LHCN-M2 (cell line): ENCODE data around the gene CCDC137. TPM values are rescaled to one million over a fixed set of nuclear protein-coding genes. Genes with fewer than 3 reads are reported as not detected.

Source experiments
- DNase-seq: peaks from one replicate; pipeline ENCODE4 v3.0.0-alpha.2; 2012; ENCODE audit warnings: low read depth
- total RNA-seq: library from RNA; depleted of rRNA; stranded (reverse); fragments of >200 nt; gene quantifications from 2 replicates; pipeline ENCODE4 v1.2.3, GENCODE V29; 2014

Gene CCDC137
- total RNA-seq, 1 experiment from 2014 or later: 28.2 TPM

DNA sequence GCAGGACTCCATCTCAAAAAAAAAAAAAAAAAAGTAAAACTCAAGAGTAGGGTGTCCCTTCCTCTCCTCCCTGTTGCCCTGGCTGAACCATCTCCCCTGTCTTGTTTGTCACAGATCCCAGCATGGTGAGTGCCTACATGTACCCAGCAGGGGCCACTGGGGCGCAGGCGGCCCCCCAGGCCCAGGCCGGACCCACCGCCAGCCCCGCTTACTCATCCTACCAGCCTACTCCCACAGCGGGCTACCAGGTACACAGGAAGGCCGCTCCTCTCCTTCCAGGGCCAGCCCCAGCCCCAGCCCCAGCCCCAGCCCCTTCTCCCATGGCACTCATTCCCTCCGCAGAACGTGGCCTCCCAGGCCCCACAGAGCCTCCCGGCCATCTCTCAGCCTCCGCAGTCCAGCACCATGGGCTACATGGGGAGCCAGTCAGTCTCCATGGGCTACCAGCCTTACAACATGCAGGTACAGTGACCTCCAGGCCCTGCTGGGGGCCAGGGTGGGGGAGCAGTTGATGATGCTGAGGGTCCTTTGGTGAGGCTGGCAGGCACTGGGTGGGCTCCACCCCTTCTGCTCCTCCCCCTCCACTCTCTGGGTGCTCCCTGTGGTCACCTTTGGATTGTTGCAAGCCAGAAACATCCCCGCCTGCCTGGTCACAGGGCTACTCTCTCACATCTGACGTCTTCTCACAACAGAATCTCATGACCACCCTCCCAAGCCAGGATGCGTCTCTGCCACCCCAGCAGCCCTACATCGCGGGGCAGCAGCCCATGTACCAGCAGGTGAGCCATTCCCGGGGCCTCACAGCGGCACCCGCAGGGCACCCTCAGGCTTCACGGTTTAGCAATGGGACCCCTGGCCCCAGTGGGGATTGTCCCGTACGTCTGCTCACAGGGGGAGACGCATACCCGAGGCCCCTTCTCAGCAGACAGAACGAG, 34.1 kb downstream of the CCDC137 start:
- no peak for DNase-seq

DNA sequence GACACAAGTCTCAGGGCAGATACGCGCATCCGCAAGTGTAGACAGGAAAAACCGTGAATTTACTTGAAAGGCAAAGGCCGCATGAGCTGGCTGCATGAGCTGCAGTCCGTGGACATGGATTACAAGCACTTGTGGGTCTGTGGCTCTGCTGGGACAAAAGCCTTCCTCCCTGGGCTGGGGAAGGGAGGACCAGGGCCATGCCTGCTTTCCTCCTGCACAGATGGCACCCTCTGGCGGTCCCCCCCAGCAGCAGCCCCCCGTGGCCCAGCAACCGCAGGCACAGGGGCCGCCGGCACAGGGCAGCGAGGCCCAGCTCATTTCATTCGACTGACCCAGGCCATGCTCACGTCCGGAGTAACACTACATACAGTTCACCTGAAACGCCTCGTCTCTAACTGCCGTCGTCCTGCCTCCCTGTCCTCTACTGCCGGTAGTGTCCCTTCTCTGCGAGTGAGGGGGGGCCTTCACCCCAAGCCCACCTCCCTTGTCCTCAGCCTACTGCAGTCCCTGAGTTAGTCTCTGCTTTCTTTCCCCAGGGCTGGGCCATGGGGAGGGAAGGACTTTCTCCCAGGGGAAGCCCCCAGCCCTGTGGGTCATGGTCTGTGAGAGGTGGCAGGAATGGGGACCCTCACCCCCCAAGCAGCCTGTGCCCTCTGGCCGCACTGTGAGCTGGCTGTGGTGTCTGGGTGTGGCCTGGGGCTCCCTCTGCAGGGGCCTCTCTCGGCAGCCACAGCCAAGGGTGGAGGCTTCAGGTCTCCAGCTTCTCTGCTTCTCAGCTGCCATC, 34.9 kb downstream of the CCDC137 start:
- no peak for DNase-seq

DNA sequence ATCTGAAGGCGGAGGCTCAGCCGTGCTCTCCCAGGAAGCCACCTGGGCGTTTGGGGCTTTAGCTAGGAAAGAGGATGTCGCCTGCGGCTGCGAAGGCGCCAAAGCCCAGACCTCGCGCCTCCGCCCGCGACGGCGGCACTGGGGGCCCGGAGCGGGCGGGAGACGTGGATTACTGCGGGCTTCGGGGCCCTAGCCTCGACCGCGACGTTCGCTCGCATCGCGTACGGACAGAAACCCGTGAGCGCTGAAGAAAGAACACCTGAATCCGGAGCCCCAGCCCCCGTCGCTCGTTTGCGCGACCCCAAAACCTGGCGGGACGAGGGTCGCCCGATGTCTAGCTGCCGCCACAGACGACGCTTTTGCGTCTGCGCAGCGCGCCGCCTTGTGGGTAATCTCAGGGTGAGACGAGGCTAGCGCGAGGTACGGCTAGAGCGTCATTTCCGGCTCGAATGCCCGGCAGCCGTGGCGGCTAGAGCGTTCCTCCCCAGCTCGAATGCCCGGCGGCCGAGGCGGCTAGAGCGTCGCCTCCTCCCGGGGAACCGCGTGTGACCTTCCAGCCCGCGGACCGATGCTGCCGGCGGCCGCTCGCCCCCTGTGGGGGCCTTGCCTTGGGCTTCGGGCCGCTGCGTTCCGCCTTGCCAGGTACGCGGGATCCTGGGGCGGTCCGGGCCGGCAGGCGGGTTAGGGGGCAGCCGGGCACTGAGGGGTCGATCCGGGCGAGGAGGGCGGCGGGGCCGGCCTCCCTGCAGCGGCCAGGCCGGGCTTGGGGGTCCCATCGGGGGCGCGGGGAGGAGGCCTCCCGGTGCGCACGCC, 36.6 kb downstream of the CCDC137 start, which contains the start of gene MRPL12:
MRPL12 (plus strand) TSS at position 434 of the 813 bp plus-strand sequence; CDS start at position 569, 135 bp downstream.
- peak; percentile 91 for DNase-seq

DNA sequence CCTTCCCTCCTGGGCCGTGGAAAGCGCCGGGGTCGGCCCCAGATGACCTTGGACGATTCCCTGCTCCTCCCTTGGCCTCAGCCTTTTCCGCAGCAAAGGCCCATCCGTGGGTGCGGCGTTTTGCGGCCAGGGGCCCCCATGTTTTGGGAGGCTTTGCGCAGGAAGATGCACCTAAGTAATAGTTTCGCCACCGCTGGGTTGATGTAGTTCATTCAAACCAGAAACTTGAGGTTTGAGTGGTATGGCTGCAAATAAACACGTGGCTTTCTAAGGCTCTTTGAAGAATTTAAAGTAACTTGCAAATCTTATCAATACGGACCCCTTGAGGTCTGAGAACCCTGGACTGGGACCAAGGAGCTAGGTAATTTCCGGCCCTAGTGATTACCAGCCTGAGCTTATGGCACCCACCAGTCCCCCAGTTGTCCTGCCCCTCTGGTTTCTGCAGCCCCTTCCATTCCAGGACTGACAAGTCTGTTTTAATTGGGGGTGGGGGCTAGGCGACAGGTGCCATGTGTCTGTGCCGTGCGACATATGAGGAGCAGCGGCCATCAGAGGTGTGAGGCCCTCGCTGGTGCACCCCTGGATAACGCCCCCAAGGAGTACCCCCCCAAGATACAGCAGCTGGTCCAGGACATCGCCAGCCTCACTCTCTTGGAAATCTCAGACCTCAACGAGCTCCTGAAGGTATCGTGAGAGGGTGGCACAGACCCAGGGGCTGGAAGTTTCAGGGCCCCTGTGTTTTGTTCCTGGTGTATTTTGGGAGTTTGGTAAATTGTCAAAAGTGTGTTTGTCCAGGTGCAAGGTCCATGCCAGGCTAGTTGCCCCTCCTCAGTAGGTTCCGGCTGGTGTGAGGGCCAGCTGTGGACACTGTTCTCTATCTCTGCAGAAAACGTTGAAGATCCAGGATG, 37.5 kb downstream of the CCDC137 start:
- DNase-seq: no peak

DNA sequence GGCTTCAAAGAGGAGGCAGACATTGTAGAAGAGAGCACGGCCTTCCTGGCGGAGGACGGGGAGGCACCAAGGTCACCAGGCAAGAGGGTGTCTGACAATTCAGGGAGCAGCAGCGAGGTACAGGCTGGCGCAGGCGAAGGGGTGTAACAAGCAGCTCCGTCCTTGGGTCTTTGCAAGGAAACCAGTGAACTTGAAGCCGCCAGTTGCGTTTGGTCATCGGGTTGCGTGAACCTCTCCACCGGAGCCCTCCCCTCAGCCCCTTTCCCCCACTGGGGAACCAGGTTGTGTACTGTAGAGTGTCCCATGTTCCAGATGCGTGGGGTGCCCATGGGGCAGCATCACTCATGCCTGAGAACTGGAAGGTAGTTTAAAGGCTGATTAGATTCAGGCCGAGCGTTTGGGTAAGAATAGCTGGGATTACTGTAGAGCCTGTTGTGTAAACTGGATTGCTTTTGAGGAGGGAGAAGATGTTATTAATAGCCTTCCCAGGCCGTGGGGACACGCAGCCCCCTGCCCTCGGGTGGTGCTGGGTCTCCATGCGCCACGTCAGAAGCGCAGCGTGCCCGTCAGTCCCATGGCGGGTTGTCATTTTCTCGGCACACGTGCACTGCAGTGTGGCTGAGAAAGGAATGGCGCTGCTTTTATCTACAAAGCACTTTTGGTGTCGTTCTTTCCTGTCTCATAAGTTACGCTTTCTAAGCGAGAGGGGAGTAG, 39.1 kb downstream of the CCDC137 start:
- DNase-seq: no peak

DNA sequence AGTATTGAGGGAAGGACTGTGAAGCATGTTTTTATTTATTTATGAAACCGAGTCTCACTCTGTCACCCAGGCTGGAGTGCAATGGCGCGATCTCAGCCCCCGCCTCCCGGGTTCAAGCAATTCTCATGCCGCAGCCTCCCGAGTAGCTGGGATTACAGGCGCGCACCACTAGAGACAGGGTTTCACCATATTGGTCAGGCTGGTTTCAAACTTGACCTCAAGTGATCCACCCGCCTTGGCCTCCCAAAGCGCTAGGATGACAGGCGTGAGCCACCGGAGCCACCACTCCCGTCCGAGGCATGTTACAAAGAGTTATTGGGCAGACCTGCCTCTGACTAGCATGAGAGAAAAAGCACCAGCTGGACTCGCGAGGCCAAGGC, 39.7 kb downstream of the CCDC137 start:
- no peak for DNase-seq

DNA sequence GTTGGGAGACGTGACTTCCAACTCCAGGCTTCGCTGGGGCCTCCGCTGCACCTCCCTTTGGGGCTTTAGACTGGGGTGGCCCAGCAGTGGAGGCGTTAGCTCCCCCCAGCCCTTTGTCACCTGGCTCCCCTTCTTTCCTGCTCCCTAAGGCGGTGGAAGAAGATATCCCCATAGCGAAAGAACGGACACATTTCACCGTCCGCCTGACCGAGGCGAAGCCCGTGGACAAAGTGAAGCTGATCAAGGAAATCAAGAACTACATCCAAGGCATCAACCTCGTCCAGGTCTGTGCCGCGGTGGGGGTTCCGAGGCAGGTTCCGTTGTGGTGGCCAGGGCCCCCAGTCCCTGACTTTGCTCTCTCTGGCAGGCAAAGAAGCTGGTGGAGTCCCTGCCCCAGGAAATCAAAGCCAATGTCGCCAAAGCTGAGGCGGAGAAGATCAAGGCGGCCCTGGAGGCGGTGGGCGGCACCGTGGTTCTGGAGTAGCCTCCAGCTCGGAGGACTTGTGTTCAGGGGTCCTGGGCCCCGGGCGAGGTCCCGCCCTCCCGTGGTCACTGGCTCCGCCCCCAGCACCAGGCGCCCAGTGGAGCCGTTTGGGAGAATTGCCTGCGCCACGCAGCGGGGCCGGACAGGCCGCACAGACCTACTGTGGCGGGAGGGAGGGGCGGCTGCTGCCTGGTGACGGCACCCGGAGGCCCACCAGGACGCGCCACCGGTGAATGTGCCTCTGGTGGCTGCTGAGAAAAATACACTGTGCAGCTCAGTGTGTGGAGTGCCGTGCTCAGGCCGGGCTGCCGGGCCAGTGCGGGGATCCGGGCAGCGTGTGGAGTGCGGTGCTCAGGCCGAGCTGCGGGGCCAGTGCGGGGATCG, 40.5 kb downstream of the CCDC137 start:
- no peak for DNase-seq

DNA sequence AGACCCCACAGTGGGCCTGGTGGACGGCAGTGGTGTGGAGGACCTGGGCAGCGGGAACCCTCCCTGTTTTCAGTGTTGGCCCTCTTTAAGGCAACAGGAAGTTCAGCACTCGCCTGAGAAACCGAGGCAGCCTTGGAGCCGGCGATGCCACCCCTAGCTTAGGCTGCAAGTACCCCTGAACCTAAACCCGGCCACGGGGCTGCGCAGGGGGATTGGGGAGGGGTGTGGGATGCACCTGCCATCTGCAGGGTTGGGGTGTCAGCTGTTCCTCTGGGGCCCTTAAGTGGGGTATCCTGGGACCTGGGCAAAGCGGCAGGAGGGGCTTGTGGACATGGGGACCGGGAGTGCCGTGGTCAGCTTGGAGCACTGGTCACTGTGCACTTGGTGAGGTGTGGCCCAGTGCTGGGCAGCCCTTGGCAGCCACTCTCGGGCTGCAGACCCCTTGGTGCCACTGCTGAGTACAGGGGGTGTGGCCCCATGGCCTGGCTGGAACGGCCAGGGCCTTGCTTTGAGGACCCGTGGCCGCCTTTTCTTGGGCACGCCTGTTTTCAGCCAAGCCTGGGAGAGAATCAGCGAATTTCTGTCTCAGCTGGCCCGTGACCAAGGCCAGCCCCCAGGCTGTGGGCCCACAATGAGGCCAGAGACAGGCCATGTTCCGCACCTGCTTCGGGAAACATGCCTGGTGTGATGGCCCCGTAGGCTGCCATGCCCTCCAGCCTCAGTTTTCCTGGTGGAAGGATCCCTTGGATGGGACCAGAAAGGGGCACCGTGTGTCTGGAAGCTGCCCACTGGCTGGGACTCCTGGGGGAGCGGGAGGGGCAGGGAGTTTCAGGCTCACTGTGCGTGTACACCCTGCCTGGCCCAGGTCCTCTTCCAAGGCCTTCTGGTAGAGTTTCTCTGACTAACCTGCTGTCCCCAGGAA, 41.4 kb downstream of the CCDC137 start:
- DNase-seq: no peak

DNA sequence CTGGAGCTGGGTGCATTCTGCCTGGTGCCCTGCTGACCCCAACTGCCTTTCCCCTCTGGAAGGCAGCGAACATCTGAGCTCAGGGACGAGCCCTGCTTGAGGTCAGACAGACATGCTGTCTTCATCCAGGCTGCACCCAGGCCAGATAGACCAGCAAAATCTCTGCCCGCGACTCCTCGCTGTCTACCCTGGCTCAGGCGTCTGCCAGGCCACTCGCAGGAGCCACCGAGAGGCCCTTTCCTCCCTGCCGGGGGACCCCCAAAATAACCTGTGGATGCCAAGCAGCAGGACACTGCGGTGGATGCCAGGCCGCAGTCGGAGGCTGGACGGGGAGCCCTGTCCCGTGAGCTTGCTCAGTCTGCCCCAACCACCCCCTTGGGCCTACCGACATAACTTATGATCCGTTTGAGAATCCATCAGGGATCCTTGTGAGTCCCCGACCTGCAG, 42.2 kb downstream of the CCDC137 start:
- DNase-seq: no peak

DNA sequence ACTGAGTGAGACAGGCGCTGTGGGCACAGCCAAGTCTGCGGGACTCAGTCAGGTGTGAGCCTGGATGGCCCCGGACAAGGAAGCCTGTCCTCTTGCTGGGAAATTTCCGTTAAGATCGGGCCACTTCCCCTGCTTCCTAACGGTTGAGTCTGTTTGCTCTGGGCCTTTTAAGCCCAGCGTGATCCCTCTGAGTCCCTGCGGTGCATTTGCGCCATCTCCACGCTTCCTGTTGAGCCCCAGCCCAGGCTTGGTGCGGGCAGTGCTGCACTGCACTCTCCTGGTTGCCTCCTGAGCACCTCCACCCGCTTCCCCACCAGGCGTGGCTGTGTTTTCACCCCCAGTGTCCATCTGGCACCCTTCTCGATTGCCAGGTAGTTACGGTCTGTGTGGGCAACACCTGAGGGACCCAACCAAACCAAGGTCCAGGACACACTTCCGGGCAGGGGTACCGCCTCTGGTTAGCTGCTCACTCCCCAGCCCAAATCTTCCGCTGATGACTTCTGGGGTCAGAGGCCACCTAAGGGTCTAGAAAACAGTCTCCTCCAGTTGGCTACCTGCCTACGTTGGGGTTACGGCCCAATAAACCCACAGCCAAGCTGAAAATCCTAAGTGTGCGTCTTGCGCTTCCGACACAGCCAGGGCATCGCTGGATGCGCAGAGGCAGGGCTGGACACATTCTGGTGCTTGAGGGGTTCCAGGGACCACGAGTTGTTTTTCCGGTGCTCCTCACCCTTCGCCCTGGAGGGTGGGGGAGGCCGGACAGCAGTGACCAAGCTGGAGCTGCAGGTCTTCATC, 44.2 kb downstream of the CCDC137 start:
- no peak for DNase-seq

DNA sequence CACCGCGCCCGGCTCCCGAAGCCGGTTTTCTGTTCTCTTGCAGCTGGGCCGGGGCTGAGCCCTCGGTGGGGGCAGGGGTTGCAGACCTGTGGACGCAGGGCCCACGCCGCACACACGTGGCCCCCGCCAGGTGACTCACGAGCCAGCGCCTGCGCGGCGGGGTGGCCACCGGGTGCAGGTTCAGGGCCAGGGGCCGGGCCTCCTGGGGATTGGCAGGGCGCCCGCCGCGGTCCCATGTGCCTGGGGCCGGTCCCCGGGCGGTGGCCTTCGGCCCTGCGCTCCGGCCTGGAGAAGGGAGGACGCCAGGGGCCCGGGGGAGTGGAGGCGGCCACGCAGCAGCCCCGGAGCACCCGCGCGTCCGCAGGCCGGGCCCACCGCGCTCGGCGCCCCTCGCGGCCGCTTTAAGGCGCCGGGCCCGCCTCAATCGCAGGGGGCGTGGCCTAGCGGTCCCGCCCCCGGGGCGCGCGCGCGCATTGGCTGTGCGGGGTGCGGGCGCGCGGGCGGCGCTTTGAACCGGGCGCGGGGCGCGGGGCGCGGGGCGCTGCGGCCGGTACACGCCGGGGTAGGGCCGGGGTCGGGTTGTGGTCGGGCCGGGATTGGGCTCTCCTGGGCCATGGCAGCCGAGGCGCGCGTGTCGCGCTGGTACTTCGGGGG, 45.4 kb downstream of the CCDC137 start, which contains the start of gene SLC25A10:
SLC25A10 (plus strand) TSS at position 471 of the 654 bp plus-strand sequence; CDS start at position 614, 143 bp downstream.
- peak; percentile 66 for DNase-seq

DNA sequence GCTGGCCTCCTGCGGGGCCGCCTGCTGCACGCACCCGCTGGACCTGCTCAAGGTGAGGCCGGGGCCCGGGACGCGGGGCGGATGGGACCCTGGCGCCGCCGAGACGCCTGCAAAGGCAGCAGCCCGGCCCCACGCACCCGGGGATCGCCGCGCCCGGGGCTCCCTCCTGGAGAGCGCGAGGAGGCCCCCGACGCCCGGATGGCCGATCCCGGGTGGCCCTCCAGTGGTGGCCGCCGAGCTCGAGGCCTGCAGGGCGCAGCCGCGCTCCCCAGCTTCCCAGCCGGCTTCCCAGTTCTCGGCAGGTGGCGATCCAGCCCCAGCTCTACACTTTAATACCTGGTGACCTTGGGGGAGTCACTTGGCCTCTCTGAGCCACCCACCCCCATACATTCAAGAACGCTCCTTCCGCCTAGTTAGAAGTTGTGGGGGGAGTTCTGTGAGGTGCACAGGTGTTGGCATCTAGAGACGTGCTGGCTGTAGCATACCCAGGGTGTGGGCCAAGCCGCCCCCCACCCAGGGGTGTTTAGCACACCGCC, 46.0 kb downstream of the CCDC137 start:
- DNase-seq: peak; percentile 37

DNA sequence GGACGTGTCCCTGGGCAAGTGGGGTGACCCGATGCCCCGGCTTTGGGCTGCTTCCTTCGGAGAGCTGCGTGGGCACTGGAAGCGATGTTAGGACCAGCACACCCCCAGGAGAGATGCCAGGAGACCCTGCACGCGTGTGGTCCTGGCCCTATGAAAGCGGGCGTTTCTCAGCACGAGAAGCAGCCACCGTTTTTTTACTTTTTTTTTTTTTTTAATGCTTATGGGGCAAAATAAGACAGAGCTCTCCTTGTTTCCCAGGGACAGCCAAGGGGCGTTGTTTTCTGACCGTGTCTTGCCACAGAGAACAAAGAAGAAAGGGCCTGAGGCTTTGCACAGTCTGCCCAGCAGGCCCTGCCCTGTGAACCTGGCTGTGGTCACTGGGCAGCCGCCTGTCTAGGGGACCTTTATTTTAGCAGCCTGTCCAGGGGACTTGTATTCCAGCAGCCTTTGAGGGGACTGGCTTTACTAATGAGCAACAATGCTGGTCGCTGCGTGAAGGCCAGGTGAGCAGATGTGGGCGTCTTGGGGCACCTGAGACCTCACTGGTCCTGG, 46.5 kb downstream of the CCDC137 start:
- DNase-seq: no peak

DNA sequence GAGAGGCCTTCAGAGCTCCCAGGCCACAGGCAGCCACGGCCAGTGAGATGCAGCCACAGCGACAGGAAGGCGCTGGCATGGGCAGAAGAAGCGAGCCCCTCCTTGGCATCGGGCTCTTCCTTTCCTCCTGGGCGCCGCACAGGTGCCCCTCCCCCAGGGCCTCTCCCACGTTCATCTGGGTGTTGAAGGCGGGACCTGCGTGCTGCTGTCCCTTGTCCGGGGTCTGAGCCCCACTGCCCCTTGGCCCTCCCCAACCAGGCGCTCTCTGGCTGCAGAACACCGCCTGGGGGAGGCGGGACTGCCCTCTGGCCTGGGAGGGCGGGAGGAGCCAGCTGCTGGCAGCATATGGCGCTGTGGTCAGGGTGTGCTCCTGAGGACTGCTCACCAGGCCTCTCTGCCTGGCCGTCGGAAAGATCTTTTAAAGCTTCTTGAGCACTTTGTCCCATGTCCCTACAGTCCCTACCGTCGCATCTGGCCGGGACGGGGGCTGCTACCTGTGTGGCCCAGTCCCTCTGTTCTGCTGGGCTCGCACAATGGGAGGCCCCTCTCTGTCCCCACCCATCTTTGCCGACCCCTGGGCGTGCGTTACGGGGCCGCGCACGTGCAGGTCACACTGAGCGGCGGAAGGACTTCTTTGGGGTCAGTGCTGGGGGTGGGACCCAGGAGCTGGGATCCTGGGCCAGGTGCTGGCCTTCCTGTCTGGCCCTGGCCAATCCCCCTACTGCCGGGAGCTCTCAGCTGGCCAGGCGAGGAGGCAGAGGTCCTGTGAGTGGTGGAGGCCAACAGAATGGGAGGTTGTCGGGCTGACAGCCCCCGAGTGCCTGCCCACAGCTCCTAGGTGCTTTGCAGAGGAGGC, 47.2 kb downstream of the CCDC137 start:
- DNase-seq: no peak
